NCI-H82 (cell line): ENCODE results near the gene NBPF26.
A peak's percentile ranks its signal among the peaks of the same experiment; 100 is the strongest.
"Not testable (repeated sequence)": the region's sequence is repeated elsewhere in the genome, so short reads cannot be mapped to it uniquely, and the experiment has no call there.

Experiments
- DNase-seq: peaks from one replicate; lab custom pipeline; 2025; lab: John Stamatoyannopoulos, UW

The NBPF26 gene

GRCh38 chr1:120723715-120724402 is at the start of gene NBPF26:
Gene NBPF26 (plus strand): TSS chr1:120723945.
- DNase-seq, result peak; percentile 21

DNA sequence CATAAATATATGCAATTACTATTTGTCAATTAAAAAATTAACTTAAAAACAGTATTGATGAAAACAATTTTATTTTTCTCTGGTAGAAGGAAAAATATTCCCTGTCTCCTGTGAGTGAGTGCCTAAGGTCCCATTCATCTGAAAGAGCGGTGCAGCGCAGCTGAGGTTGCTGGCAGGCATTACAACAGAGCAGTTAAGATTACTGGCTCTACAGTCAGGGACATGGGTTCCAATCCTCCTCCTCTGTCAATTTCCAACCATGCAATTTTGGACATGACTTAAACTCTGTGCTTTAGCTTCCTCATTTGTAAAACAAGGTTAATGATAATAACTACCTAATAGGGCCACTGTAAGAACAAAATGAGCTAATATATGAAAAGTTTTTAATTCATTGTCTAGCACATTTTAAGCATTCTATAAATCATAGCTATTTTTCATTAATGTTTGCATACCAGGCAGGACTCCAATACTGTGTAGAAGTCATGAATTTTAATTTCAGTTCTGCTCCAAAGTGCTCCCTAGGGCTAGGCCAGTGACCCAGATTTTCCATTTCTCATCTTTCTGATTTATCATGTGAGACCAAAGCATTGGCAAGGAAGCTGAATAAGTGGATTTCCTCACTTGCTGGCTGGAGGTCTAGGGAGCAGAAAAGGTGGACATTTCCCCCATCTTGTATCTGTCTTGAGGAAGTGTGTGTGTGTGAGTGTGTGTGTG is 43.5 kb upstream of the NBPF26 start:
- DNase-seq, result not testable (repeated sequence)

DNA sequence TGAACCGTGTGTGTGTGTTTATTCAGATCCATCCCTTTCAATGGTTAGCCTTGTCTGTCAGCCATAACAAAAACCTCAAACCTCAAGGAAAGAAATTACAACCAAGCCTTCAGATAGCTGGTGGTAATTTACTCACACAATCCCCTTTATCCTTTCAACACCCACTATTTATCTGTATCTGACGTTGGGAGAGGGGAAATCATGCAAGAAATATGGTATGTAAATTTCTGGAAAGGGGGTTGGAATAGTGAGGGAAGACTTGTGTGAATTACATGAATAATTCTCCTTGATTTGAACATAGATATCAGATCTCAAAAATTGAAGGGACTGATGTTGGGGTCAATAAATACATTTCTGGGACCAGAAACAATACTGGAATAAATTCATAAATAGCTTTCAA is 42.8 kb upstream of the NBPF26 start:
- not testable (repeated sequence) for DNase-seq

- DNase-seq, result not testable (repeated sequence)
These were observed 39.3 kb upstream of the NBPF26 start for GRCh38 chr1:120684397-120684796.

DNA sequence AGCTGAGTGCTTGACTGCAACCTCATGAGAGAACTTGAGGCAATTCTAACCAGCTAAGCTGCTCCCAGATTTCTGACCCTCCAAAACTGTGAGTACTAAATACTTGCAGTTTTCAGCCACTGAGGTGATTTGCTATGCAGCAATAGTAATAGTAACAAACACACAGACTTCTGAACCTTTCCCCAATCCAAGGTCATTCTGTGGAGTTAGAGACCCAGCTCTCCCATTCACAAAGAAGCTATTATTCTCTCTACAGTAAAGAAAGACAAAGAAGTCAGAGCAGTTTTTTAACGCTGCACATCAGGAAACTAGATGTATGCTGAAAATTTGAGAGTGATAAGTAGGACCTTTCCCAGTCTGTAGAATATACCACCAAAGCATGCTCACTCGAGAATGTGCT is 38.1 kb upstream of the NBPF26 start:
- DNase-seq, result not testable (repeated sequence)

- DNase-seq, result not testable (repeated sequence)
These were observed 36.5 kb upstream of the NBPF26 start for GRCh38 chr1:120687250-120687649.

- DNase-seq, result not testable (repeated sequence)
These were observed 22.8 kb upstream of the NBPF26 start for GRCh38 chr1:120700807-120701562.

GRCh38 chr1:120723358-120723714 is 409 bp upstream of the NBPF26 start:
- not testable (repeated sequence) for DNase-seq

- not testable (repeated sequence) for DNase-seq
These were observed 762 bp downstream of the NBPF26 start for GRCh38 chr1:120724507-120724906.

DNA sequence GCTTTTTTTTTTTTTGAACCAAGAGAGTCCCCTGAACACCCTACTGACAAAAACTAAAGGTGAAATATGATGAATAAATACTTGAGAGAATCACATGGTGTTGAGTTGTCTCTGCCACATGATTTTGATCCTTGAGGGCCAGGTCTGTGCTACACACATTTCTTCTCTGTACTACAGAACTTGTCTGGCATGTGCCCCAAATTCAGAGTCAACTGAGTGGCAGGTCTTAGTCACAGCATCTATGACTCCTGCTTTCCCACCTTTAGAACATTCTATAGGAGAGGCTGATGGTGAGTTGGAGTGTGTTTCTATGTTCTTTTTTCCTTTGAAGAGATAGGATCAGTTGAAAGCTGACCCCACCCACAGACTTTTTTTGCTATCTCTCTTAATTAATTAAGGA is 5.1 kb downstream of the NBPF26 start:
- DNase-seq, result not testable (repeated sequence)

GRCh38 chr1:120769090-120769489 is 45.3 kb downstream of the NBPF26 start:
- not testable (repeated sequence) for DNase-seq

- not testable (repeated sequence) for DNase-seq
These were observed 81.7 kb downstream of the NBPF26 start for GRCh38 chr1:120805452-120805851.

DNA sequence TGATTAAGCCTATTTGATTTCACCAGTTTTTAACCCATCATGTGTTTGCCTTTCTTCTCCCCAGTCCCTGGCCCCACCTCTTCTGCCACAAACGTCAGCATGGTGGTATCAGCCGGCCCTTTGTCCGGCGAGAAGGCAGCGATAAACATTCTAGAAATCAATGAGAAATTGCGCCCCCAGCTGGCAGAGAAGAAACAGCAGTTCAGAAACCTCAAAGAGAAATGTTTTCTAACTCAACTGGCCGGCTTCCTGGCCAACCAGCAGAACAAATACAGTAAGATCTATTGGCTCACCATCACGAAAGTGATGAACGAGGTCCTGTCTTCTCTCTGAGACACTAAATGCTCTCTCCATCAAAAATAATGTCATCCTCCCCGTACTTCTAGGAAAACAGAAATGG is 88.1 kb downstream of the NBPF26 start:
- DNase-seq, result peak; percentile 30

DNA sequence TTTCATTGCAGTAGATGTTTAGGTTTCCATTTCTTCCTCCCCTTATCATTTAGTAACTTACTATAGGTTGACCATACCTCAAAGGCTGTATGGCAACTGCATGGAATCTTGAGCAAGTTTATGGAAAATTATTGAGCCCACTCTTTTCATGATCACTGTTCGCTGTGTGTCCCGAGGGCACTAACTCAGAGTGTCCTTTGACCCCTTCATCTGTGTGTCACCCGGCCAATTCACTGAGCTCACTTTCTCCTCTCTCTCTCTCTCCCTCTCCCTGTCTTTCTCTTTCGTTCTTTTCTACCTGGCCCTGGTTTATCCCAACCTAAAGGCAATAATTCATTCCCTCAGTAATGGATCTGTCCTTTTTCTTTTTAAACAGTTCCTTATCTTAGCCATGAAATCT is 101.3 kb downstream of the NBPF26 start:
- not testable (repeated sequence) for DNase-seq

GRCh38 chr1:120826623-120827022 is 102.9 kb downstream of the NBPF26 start:
- DNase-seq, result not testable (repeated sequence)

DNA sequence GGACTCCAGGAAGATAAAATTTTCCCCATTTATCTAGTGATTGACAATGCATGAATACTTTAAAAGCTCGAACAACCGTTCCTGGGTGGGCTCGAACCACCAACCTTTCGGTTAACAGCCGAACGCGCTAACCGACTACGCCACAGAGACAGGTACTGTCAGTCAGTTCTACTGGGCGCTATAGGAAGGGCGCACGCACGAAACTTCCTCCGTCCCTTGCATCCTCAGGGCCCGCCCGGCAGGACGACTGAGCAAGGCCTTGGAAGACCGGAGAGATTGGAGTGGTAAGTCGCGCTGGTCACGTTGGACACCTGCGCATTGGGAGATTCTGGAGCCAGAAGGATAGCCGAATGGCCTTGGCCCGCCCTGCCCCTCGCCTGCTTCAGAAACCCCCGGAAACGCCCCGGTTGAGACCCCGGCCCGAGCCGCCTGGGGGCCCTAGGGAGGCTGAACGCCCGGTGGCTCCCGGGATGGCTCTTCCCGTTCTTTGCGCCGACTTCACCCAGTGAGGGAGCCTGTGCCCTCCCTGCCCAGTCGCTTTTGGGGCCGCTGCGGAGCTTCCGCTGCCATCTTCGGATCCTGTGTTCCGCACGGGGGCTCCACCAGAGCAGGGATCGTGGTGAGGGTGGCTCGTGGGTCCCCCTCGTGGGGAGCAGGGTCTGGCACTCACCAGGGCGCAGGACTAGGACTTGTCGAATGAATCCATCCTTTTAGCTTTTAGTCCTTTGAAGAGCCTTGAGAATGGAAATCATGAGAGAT is 120.6 kb downstream of the NBPF26 start:
- DNase-seq, result peak; percentile 42

- not testable (repeated sequence) for DNase-seq
These were observed 121.2 kb downstream of the NBPF26 start for GRCh38 chr1:120844945-120845330.

- DNase-seq, result not testable (repeated sequence)
These were observed 125.9 kb downstream of the NBPF26 start for GRCh38 chr1:120849400-120850286.

GRCh38 chr1:120850287-120850536 is 126.5 kb downstream of the NBPF26 start:
- peak; percentile 89 for DNase-seq

DNA sequence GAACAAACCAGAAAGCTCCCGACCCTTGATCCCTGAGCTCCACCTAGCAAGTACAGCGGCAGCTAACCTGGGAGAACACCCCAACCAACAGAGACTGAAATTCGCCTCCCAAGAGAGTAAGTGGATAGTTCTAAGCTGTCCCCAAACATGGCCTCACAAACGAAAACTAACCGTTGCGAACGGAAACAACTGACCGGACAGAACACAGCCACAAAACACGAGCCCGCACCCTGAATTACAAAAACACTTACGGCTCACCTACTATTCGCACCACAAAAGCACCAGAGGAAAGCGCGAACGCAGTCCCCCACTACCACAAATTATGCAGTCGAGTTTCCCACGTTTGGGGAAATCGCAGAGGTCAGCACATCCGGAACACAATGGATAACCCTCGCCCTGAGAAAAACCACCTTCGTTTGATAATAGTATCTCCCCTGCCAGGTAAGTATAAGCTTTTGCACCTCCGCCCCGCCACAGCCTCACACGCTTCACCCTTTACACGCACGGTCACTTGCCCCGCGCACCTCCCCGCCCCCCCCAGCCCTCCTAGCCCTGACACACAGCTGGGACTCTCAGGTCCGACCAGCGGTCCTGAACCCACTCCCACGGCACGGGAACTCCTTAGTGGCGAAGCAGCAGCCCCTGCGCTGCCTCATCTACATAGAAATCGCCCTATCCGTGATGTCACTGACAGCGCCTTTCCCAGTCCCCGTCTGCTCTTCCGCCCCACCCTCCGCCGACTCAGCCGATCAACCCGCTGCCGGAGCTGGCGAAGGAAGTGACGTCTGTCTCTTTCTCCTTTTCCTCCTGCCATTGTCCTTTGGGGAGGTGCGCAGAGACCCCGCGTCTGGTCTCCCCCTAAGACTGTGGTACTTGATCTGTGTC is 127.0 kb downstream of the NBPF26 start:
- DNase-seq, result peak; percentile 97
